ENCODE measurements around the gene ACVR1B. TPM values are rescaled to one million over a fixed set of nuclear protein-coding genes. Genes with fewer than 3 reads are reported as not detected.

The ACVR1B gene
- total RNA-seq, 1 donor from 2014 or later = 23.4 TPM

DNA sequence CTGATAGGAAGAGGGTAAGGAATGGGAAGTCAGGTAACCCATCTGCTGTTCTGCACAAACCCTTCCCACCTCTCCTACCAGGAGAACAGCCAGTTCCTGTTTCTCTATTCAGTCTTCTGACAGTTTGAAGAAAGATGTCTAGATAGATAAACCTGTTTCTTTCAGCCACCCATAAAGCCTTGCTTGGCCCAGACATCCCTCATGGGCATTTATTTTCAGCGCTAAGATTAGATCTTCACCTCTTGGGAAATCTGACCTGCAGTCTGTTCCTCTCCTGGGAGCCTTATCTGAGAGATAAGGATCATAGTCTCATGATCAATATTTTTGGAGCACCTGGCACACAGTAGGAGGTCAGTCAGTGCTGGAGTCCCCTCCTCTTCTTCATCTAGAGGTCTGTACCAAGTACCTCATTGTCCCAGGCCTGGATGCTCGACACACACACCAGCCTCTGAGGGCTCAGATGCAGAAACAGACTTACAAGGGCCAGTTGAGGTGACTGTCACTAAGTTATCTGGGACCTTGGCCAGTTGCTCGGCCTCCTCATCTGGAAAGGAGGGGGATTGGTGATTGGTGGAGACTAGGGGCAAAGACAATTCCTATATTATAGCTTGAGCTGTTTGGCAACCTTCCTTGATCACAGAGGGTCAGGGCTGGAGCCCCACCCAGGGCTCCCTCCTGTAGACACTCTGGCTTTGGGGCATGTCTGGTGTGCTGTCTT lies 26.0 kb upstream of the ACVR1B start:
- no peak for DNase-seq (ENCODE audit: low read depth)
- TF ChIP-seq, protein P1, sequence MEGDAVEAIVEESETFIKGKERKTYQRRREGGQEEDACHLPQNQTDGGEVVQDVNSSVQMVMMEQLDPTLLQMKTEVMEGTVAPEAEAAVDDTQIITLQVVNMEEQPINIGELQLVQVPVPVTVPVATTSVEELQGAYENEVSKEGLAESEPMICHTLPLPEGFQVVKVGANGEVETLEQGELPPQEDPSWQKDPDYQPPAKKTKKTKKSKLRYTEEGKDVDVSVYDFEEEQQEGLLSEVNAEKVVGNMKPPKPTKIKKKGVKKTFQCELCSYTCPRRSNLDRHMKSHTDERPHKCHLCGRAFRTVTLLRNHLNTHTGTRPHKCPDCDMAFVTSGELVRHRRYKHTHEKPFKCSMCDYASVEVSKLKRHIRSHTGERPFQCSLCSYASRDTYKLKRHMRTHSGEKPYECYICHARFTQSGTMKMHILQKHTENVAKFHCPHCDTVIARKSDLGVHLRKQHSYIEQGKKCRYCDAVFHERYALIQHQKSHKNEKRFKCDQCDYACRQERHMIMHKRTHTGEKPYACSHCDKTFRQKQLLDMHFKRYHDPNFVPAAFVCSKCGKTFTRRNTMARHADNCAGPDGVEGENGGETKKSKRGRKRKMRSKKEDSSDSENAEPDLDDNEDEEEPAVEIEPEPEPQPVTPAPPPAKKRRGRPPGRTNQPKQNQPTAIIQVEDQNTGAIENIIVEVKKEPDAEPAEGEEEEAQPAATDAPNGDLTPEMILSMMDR (conservative IDR thresholded peaks at IDR 0.05; ENCODE audit: low read depth, low read length) = no peak
- H3K4me3 ChIP-seq (ENCODE audit: low read depth, low read length) = no peak overlapping the region

DNA sequence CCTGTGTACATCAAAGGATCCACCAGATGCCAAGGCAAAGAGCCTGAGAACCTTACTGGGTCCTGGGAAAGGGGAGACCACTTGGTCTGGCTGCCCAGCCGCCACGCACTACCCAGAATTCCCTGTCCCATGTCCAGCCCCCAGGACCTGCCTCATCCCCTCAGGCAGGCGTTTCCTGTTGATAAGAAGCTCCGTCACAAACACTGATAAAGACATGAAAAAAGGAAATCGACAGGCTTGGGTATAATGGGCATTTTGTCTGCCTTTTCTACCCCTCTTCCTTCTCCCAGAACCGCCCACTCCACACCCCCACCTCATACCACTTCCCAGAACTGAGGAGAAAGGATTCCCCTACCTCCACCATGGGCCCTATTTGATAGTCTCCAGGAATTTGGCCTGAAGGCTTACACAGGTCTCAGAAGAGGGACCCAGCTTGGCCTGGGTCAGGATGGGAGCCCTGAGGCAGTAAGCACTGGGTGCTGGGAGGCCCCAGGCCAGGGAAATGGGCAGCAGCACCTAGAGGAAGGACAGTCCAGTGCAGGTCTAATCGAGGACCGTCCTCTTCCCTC lies 25.4 kb upstream of the ACVR1B start:
- H3K4me3 ChIP-seq (ENCODE audit: low read depth, low read length) = no peak overlapping the region
- TF ChIP-seq, protein P1 (conservative IDR thresholded peaks at IDR 0.05; ENCODE audit: low read depth, low read length) = no peak
- DNase-seq (ENCODE audit: low read depth) = no peak

DNA sequence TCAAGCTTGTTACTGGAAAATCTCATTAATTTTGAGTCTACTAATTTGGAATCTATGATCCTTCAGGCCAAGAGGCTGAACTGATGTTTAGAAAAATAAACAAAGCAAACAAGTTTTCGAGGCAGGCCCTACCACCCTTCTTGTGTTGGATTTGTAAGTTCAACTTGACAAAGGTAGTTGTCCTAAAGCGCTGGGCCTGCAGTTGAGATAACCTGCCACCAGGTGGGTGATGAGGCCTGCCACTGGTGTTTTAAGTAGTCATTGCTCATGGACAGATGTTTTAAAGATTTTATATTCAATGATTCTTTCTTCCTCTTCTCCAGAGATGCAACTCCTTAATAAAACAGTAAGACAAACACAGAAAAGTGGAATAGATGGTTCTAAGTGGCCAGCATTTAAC lies 24.8 kb upstream of the ACVR1B start:
- DNase-seq (ENCODE audit: low read depth) = no peak
- TF ChIP-seq, protein P1 (conservative IDR thresholded peaks at IDR 0.05; ENCODE audit: low read depth, low read length) = peak; percentile 77

DNA sequence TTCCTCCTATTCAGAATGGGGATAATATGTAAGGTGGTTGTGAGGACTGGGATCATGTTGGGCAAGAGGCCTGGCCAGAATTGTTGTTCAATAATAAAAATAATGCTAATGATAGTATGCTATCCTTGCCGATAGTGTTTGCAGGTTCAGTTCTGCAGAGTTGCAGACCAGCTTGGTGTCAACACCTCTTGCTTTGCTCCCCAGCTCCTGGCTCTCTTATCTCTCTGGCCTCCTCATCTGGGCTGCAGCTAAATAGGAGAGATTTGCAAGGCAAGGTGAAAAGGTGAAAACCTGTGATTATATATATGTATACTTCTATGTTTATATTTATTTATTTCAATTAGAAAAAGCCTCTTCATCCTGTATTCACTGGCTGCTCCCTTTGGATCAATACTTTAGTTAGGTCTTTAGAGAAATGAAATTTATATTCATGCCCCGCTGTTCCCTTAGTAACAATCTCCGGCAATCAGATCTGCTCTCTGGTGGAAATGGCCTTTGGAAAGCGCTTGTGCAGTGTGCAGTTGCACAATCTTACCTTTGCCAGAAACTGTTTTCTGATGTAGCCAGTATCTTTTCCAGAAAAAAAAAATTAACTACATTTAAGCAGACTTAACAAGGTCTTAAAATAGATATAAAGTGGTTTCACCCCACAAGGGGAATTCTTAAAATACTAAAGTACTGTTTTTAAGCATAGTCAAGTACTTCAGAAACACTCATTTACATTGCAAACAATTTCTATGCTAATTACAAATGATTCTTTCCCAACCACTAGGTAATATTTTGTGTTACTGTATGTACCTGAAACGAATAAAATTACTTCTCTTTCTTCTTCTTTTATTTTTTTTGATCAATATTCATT lies 19.1 kb upstream of the ACVR1B start:
- TF ChIP-seq, protein P1 (conservative IDR thresholded peaks at IDR 0.05; ENCODE audit: low read depth, low read length) = no peak
- no peak overlapping the region for H3K4me3 ChIP-seq (ENCODE audit: low read depth, low read length)
- no peak for DNase-seq (ENCODE audit: low read depth)

More for the DNA sequence above, 24.8 kb upstream of the ACVR1B start:
- H3K4me3 ChIP-seq (ENCODE audit: low read depth, low read length) = no peak overlapping the region

DNA sequence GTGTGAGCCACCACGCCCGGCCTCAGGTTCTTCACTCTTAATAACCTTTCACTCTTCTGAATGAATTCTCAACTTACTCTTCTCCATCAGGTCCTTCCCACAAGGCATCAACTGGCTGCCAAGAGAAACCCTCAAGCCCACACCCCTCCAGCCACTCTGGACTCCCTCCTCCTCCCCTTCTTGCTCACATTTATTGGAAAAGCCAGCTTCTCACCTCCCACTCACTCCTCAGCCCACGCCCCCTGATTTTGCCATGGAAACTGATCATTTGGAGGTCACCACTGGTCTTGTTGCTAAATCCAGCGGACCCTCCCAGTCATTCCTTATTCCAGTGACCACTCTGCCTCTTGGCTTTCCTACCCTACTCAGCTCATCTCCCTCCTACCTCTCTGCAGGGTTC lies 17.4 kb upstream of the ACVR1B start:
- H3K4me3 ChIP-seq (ENCODE audit: low read depth, low read length) = no peak overlapping the region
- no peak for DNase-seq (ENCODE audit: low read depth)
- TF ChIP-seq, protein P1 (conservative IDR thresholded peaks at IDR 0.05; ENCODE audit: low read depth, low read length) = no peak

DNA sequence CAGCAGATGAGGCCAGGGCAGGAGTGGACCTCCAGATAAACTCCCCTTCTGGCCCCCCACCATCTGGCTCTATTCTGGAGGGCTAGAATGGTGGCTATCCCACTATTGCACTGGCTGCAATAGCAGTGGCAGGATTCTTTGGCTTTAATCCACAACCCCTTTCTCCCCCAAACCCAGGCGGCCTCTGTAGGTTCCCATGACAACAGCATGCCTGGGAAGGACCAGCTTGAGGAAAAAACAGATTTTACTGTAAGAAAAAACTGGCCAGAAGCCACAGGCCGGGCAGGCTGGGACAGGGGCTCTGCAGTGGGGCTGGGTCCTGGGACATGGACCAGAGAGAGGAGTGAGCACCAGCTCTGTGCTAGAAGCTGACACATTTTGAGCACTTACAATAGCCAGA lies 13.6 kb upstream of the ACVR1B start:
- TF ChIP-seq, protein P1 (conservative IDR thresholded peaks at IDR 0.05; ENCODE audit: low read depth, low read length) = no peak
- H3K4me3 ChIP-seq (ENCODE audit: low read depth, low read length) = no peak overlapping the region
- DNase-seq (ENCODE audit: low read depth) = no peak
